AG04449 (cell line): ENCODE data around the gene PIK3R5.

Source experiments
- CTCF ChIA-PET: fragments of 350-600 bp; formaldehyde crosslinking; extraction: SDS; loops from one replicate; lab custom pipeline; 2021; ENCODE audit warnings: antibody characterized with exemption; lab: Yijun Ruan, JAX
- POLR2A ChIA-PET: fragments of 400-600, 350-600 bp; formaldehyde crosslinking; extraction: SDS; loops from one replicate; lab custom pipeline; 2020; ENCODE audit warnings: antibody characterized with exemption, inconsistent platforms; lab: Yijun Ruan, JAX
- DNase-seq: peaks from one replicate; pipeline ENCODE4 v3.0.0-alpha.2; 2010; ENCODE audit warnings: low read depth, low spot score
- H3K4me3 ChIP-seq: 2 replicates; pipeline ENCODE4 v1.5.1; 2011; ENCODE audit warnings: low read depth, mild to moderate bottlenecking, control low read depth, low read length
- CTCF ChIP-seq: IDR thresholded peaks from one replicate; pipeline ENCODE4 v1.5.1; 2011; ENCODE audit warnings: mild to moderate bottlenecking, moderate library complexity, low read length, control low read depth, inconsistent platforms; ENCODE audit not compliant: insufficient read depth; ENCODE audit errors: missing control alignments

Gene PIK3R5

GRCh38 chr17:8865811-8866210 is 99.7 kb downstream of the PIK3R5 start:
- ChIA-PET CTCF (no interaction called here), POLR2A (no interaction called here)
- no peak overlapping the region for H3K4me3 ChIP-seq
- no peak for DNase-seq
- no peak for TF ChIP-seq CTCF

- CTCF ChIA-PET: no interaction called here
- no peak for DNase-seq
- TF ChIP-seq CTCF: no peak
- POLR2A ChIA-PET: no interaction called here
- no peak overlapping the region for H3K4me3 ChIP-seq
Observed at GRCh38 chr17:8865385-8865784, 100.1 kb downstream of the PIK3R5 start.

- CTCF ChIA-PET: interaction anchor here (1.3 kb wide), 1 partner anchor 32 kb away, joined by 6 read pairs; no protein-coding TSS in a partner anchor
- no peak for TF ChIP-seq CTCF
- H3K4me3 ChIP-seq: no peak overlapping the region
- DNase-seq: no peak
- POLR2A ChIA-PET: no interaction called here
Observed at GRCh38 chr17:8862213-8863056, 103.1 kb downstream of the PIK3R5 start.

- POLR2A ChIA-PET: no interaction called here
- H3K4me3 ChIP-seq: no peak overlapping the region
- no peak for DNase-seq
- CTCF ChIA-PET: interaction anchor here (1.3 kb wide), 1 partner anchor 33 kb away, joined by 6 read pairs; no protein-coding TSS in a partner anchor
- no peak for TF ChIP-seq CTCF
Observed at GRCh38 chr17:8861495-8862181, 103.9 kb downstream of the PIK3R5 start.

GRCh38 chr17:8859804-8860430 is 105.6 kb downstream of the PIK3R5 start:
- POLR2A ChIA-PET: no interaction called here
- DNase-seq: no peak
- no peak for TF ChIP-seq CTCF
- no peak overlapping the region for H3K4me3 ChIP-seq
- CTCF ChIA-PET: interaction anchor here (1.0 kb wide), 1 partner anchor 74 kb away, joined by 4 read pairs; no protein-coding TSS in a partner anchor
